RWPE1 (cell line): Measurements from ENCODE around the gene TREX2.

Source experiments
- CTCF ChIA-PET: fragments of 350-600 bp; sonication (Branson Sonifier 250); formaldehyde crosslinking; extraction: SDS; loops from one replicate; lab custom pipeline; 2021; lab: Yijun Ruan, JAX
- POLR2A ChIA-PET: fragments of 400-600 bp; formaldehyde crosslinking; extraction: SDS; loops from one replicate; lab custom pipeline; 2020; ENCODE audit warnings: antibody characterized with exemption; ENCODE audit not compliant: low non-redundant PET; lab: Yijun Ruan, JAX
- DNase-seq: peaks from one replicate; pipeline ENCODE4 v3.0.0; 2012; ENCODE audit warnings: low spot score
- H3K27ac ChIP-seq: fragments of 450-650 bp; 2 replicates; pipeline ENCODE4 v1.5.1; 2017
- CTCF ChIP-seq: fragments of 450-650 bp; conservative IDR thresholded peaks from 2 replicates; pipeline ENCODE4 v1.5.1; 2017; ENCODE audit warnings: low read depth, mild to moderate bottlenecking

Gene TREX2

GRCh38 chrX:153465691-153466380 lies 20.0 kb upstream of the TREX2 start:
- no peak overlapping the region for H3K27ac ChIP-seq
- no peak for DNase-seq
- CTCF ChIA-PET: no interaction called here
- no peak for TF ChIP-seq CTCF
- POLR2A ChIA-PET: no interaction called here

- peak overlapping the region; percentile 79 for H3K27ac ChIP-seq
- no peak for TF ChIP-seq CTCF
- CTCF ChIA-PET: no interaction called here
- POLR2A ChIA-PET: no interaction called here
- DNase-seq: no peak
Observed at GRCh38 chrX:153464116-153464515, 18.3 kb upstream of the TREX2 start.

GRCh38 chrX:153463556-153463955 lies 17.7 kb upstream of the TREX2 start:
- CTCF ChIA-PET: interaction anchor here (1.2 kb wide), 1 partner anchor 44 kb away, joined by 3 read pairs; no protein-coding TSS in a partner anchor
- H3K27ac ChIP-seq: peak overlapping the region; percentile 79
- TF ChIP-seq CTCF: no peak
- no peak for DNase-seq
- POLR2A ChIA-PET: no interaction called here

- no peak for TF ChIP-seq CTCF
- DNase-seq: peak; percentile 13
- peak overlapping the region; percentile 79 for H3K27ac ChIP-seq
- ChIA-PET POLR2A (no interaction called here), CTCF (interaction anchor here (1.2 kb wide), 1 partner anchor 44 kb away, joined by 3 read pairs; no protein-coding TSS in a partner anchor)
Observed at GRCh38 chrX:153463031-153463430, 17.2 kb upstream of the TREX2 start.

- peak overlapping the region; percentile 79 for H3K27ac ChIP-seq
- CTCF ChIA-PET: interaction anchor here (1.2 kb wide), 1 partner anchor 45 kb away, joined by 3 read pairs; no protein-coding TSS in a partner anchor
- no peak for TF ChIP-seq CTCF
- POLR2A ChIA-PET: no interaction called here
- no peak for DNase-seq
Observed at GRCh38 chrX:153462291-153462690, 16.4 kb upstream of the TREX2 start.

- ChIA-PET POLR2A (no interaction called here), CTCF (interaction anchor here (0.5 to 1.3 kb wide), 7 partner anchors 10 to 1786 kb away, joined by 3 to 7 read pairs (median 4); partner anchors contain the start of gene TREX2)
- peak; percentile 60 for TF ChIP-seq CTCF
- no peak overlapping the region for H3K27ac ChIP-seq
- peak; percentile 27 for DNase-seq
Observed at GRCh38 chrX:153460826-153461225, 15.0 kb upstream of the TREX2 start.
